Stimulated activated CD8-positive, alpha-beta memory T cell treated with anti-CD3 and anti-CD28 coated beads, Interleukin-7, amount 100 ng/mL, for 4 hours (primary cell): ENCODE results near the gene ALG8.

Source experiments
- DNase-seq, 2 donors: peaks; one replicate each; pipeline ENCODE4 v3.0.0-alpha.2; 2020; ENCODE audit warnings: low read depth in 2 of 2

ALG8 gene

DNA sequence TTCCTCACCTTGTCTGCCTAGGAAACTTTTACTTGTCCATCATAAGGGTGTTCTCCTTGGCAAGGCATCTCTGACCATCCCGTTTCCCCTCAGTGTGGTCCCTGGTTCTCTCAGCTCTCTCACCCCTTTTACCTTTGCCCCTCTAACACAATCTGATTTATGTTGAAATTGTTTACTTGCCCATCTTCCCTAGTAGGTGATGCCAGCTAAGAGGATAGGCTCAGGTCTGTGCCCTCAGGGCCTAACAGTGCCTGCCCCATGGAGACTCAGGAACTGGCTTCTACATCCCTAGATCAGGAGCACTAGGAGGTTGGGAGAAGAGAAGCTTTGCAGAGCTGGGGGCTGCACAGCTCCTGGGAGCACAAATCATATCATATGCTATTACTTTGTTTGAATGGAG lies 21.1 kb upstream of the ALG8 start:
- DNase-seq: no peak

DNA sequence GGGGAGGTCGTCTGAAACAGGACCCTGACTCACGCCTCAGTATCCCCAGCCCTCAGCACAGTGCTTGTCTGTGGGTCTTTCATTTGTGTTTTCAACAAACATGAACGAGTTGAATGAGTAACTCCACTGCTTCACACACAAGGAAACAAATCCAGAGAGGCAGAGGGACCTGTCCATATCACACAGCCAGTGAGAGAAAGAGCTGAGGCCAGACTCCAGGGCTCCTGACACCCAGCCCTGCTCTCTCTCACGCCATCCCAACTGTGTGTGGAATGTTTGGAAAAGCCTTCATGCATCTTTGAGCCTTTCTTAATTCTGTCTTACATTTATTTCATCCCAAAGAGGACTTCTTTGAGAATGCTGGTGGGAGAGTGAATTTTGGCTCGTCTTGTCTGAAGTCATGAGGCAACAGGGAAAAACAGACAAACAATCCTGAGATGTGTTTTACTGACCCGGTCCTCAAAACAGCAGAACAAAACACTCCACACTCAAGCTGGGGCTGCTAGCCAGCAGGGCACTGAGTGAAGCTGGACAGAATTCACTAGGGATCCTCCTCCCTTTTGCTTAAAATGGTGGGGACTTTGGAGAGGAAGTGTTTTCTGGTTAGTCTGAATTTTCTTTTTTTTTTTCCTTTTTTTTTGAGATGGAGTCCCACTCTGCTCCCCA lies 19.7 kb upstream of the ALG8 start:
- DNase-seq: no peak

DNA sequence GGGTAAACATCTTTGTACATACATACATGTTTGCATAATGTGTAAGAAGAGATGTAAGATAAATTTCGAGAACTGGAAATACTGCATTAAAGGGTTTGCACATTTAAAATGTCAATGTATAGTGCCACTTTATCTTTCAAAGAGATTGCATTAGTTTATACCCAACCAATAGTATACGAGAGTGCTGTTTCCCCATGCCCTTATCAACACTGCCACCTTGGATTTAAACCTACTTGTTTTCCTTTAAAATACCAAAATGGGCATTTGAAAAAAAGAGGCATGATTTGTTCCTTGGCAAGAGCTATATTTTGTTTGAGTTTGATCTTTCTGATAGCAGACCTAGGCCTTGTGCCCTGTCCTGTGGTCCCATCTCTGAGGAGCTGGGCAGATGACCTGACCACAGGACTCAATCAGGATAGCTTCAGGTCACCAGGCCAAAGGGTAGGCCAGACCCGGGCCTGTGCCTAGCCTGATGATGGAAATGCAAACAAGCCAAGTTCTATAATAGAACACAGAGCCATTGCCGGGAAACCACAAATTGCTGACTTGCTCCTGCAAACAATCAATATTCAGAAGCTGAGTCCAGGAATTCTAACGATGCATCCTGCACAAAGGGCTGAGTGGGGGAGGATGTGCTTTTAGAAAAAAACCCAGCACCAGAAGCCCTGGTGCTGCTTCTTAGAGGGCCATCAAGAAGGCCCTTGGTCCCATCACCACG lies 16.9 kb upstream of the ALG8 start:
- no peak for DNase-seq

DNA sequence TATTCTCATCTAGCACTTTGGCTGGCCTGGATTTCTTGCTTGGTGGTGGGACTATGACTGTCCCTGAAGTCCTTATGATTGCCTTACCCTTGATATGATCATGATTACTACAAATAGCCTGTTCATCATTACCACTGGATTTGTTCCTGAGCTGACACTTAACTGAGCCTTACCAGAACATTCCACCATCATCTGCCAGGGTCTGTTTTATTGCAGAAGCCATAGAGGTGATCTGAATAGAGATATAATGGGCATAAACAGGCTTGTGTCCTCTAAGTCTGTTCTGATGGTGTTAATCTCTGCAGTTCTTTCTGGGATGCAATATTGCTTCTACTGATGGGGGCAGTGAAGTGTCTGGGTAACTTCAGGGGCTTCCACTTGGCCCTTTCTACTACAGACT lies 12.4 kb upstream of the ALG8 start:
- DNase-seq: no peak

DNA sequence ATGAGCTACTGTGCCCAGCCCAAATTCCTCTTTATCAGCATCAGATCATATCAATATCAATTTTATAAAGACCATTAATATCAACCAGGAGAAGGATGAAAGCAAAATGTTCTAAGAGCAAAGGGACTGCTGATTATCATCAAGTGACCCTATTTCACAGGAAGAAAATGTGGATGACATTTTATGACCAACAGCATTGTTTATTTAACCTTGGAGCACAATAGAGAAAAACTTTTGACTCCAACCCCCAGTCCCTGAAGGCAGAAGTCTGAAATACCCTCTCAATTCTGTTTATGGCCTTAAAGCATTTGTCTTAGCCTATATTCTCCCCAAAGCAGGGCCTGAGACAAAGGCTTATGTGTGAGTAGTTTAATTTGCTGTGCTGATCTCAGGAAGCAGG lies 11.3 kb upstream of the ALG8 start:
- DNase-seq: no peak

DNA sequence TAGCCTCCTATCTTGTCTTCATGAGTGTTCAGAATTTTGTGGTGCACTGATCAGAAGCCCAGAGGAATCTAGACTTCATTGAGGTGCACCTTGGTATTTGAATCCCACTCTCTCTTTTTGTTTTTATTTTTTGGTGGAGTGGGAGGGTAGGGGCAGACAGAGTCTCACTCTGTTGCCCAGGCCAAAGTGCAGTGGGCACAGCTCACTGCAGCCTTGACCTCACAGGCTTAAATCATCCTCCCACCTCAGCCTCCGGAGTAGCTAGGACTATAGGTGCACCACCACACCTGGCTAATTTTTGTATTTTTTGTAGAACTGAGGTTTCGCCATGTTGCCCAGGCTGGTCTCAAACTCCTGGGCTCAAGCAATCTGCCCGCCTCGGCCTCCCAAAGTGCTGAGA lies 10.9 kb upstream of the ALG8 start:
- no peak for DNase-seq

DNA sequence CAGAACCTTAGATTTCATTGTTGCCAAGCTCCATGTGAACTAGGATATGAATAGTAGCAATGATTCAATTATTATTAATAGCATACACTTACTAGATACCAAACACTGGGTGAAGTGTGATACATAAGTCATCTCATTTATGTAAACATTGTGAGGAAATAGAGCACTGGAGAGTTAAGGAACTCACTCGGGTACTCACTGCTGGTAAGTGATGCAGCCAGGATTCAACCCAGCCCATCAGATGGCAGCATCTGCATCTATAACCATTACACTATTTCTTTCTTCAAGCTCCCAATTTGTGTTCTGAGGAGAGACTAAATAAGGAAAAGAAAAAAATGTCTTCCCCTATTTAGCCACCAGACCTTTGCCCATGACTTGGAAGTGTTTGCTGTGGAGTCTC lies 10.2 kb upstream of the ALG8 start:
- no peak for DNase-seq

DNA sequence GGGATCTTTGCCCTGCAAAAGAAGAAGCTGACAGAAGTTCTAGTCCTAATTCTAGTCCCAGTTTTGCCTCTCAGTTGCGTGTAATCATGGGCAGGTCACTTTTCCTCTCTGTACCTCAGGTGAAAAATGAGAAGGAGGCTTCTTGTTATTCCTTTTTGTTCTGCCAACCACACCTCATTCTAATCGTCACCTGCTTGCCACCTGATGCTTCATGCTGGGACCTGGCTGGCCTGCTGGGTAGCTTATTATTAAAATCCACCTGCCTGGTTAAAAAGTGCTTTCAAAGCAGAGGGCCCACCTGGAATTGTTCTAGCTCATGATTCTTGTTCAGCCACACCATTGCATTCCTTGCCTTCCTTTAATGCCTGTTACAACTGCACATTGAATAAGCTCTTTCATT lies 8.4 kb upstream of the ALG8 start:
- no peak for DNase-seq

DNA sequence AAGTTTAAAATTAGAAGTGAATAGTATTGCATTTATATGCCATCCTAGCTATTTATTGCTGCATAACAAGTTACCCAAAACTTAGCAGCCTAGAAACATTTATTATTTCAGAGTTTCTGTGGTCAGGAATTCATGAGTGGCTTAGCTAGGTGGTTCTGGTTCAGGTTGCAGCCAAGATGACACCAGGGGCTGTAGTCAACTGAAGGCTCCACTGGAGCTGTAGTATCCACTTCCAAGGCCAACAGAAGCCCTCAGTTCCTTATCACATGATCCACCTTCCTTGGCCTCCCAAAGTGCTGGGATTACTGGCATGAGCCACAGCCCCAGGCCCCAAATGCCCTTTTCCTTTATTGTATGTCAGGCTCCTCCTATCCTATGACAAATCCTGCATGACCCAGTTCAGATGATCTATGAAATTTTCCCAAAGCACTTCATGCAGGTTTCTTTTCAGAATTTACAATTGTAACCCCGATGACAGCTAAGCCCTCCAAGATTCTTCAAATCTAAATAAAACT lies 6.1 kb upstream of the ALG8 start:
- DNase-seq: no peak

DNA sequence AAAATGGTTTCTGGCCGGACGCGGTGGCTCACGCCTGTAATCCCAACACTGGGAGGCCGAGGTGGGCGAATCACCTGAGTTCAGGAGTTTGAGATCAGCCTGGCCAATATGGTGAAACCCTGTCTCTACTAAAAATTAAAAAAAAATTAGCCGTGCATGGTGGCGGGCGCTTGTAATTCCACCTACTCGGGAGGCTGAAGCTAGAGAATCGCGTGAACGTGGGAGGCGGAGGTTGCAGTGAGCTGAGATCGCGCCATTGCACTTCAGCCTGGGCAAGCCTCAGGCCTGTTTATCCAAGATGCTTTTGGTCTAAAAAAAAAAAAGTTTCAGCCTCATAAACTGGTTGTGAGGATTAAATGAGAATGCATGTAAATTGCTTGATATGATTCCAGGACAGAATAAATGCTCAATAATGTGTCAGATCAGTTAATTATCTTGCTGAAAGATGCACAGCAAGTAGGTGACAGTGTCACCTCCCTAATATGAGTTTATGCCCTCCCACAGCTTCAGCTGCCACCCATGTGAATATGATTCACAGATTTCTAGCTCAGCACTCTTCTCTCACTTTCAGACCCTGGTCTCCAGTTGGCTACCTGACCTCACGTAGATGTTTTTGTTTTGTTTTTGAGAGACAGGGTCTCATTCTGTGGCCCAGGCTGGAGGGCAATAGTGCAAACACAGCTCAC lies 1.1 kb upstream of the ALG8 start:
- no peak for DNase-seq

DNA sequence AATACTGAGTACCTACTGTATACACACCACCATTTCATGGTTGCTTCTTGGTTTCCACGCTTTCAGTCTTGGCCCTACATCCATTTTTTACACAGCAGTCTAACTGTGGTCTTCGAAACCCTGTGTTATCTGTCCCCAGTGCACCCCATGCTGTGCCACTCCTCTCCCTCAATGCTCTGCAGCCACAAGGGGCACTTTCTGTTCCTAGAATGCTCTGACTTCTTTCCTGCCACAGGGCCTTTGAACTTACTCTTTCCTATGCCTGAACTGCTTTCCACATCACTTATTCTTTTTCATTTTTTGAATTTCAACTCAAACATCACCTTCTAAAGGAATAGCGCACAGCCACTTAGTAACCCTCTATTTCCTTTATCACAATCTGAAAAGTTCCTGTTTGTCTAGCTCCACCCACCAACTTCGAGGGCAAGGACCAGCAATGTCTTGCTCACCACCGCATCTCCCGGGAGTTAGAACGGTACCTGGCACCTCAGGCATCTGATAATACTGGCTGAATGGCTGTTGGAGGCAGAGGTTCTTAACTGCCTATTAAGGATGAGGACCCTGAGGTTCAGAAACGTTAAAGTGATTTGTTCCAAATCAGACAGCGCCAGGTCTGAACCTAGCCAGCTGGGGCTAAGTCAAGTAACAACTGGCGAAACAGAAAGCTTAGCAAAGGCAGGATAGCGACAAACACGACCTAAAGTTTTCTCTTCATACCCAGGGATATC lies 568 bp downstream of the ALG8 start:
- DNase-seq: peak; percentile 19 to 35

DNA sequence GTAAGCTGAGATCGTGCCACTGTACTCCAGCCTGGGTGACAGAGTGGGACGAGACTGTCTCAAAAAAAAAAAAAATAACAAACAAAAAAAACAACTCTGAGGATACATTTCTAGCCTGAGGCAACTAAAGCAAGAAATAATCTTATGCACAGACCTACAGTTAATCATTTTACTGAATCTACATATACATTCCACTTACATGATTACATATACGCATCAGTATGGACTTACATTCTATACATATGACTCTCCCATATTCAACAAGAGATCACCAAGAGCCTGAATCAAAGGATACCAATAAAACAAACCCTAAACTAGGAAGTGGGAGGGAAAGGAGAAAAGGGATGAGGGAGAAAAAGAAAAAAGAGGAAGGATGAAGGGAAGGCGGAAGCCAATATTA lies 1.1 kb downstream of the ALG8 start:
- no peak for DNase-seq

DNA sequence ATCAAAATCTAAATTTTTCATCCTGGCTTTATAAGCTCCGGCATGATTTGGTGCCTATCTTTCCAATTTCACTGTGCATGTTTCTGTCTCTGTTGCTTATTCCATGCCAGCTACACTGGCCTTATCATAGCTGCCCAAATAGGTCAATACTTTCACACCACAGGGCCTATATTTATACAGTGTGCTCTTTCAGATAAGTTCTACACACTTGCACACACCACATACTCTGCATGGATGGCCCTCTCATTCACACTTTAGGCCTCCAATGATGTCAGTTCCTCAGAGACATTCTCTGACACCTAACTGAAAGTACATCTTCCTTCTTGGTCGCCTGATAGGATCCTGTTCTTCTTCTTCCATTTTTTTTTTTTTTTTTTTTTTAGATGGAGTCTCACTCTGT lies 7.0 kb downstream of the ALG8 start:
- DNase-seq: no peak

DNA sequence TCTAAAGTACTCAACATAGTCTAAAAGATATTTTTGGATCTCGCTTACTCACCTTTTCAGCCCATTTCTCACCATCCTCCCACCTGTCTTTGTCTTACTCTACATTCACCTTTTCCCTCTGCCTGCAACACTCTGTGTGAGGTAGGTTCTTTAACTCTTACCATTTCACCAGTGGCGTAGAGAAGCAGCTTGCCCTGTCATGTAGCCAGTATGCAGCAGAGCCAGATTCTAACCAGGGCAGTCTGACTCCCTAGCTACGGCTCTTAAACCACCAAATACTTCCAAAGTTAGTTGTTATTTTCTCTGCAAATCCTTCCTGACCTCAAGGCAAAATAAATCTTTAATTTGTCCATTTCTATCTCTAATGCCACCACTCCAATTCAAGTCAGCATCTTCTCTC lies 7.5 kb downstream of the ALG8 start:
- no peak for DNase-seq

DNA sequence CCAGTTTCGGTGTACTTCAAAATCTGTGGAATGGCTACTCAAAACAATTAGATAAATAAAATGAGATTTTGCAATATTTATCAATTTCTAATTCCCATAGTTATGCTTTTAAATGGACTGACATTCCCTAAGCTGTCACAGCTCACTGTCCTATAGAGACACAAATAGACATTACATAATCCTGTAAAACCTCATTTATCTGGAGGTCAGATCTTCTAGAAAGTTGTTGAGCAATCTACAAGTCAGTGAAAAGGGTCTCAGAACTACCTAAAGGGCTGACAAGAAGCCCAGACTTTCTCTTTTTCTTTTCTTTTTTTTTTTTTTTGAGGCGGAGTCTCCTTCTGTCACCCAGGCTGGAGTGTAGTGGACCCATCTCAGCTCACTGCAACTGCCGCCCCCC lies 12.0 kb downstream of the ALG8 start:
- no peak for DNase-seq

DNA sequence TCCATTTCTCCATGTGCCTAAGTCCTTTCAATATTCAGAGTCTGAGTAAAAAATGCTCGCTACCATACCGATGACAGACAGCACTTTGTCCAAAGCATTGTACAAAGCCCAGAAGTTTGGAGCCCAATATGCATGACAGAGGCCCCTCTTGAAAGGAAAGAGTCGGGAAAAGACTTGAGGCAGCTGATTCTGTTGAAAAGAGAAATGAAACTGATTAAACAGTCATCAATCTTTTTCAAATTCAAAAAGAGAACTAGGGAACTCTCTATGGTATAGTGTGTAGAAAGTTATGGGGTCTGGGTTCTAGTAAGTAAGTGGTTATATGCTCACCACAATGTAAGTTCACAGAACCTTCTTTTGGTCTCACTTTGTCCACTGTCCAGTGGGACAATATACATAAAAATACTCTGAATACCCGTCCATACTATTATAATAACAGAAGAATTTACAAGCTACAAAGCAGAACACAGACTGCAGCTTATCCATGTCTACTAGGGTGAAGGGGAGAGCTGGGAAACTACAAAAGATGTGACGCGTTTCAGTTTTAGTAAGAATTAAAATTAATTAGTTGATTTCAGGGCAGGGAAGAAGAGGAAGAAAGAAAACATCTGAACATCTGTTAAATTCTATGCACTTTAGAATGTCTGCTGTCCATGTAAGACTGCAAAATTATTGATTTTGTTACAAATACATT lies 26.7 kb downstream of the ALG8 start:
- DNase-seq: no peak

DNA sequence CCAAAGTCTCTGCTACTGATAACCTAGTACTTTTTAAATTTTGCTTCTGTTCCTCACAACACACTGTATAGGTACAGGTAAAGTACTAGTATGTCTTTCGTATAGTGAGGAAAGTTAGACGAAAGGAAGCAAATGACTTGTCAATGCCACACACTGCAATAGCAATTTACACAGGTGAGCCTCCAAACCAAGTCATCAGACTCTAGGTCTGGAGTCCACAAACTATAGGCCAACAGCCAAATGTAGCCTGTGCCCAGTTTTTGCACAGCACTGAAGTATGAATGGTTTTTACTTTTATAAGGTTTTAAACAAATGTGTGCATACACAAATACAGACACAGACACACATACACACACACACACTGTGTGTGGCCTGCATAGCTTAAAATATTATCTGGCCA lies 28.1 kb downstream of the ALG8 start:
- DNase-seq: no peak

DNA sequence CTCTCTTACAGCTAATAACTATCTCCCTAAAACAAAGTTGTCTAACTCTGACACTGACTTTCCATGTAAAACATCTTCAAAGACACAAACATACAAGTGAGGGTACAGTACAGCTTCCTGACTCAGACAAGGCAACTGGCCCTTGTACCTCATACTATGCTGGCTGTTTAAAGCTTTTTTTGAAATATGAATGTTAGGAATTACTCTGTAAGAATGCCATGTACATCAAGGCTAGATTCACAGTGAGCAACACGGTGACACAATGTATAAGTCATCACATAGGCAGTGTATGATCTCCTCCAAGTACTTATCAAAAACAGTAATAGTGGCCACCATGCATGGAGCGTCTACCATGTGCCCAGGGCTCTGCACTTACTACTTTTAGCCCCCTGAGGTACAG lies 28.6 kb downstream of the ALG8 start:
- no peak for DNase-seq

DNA sequence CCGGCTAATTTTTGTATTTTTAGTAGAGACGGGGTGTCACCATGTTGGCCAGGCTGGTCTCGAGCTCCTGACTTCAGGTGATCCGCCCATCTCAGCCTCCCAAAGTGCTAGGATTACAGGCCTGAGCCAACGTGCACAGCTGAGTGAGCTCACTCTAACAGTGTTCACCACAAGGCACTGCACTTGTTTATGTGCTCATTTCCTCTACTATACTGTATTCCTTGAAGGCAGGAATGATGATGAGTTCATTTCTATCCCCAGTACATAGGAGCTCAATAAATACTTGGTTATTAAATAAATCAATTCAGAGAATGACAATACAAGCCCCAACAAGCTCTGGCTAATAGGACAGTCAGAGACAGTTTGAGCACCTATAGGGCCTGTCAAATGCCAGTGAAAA lies 29.1 kb downstream of the ALG8 start:
- no peak for DNase-seq

DNA sequence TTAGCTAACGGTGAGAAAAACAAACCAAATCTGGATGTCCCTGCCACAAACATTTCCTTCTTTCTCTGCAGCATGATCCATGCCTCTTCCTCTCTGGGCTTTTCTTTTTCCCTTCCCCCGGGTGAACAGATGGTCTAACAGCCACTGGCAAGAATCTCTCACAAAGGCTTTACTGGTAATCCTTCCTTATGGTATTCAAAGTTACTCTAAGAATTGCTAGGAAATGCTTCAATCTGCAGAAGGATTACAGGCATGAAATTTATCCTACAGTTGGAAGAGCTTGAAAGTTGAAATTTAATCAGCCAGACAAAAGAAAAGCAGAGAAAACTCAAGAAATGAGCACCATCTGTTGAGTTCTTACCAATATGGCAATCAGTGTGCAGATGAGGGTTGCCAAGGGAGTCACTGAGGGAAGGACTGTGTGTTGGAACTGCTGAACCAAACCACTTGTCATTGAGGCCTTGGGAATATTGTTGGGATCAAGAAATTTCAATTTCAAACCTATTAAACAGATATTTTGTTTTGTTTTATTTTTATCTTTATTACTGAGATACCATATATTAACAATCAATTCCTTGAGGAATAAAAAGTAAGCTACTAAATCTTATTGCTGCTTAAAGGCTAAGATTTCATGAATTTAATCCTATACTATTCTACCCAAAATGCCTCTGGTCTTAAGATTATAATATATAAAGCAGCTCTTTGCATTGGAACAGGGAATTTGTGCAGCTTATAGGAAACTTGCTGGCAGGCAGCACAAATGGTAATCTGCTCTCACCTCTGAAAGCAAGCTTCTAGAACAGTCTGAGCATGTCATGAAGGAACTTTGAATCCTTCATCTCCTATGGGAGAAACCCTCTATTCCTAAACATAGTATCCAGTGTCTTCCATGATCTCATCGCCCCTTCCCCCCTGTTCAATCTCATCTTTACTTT lies 30.1 kb downstream of the ALG8 start:
- DNase-seq: no peak
